Right atrium auricular region (tissue), 2 donors: ENCODE data around the gene ACSBG1. TPM values are rescaled to one million over a fixed set of nuclear protein-coding genes. Genes with fewer than 3 reads are reported as not detected.

Experiments
- DNase-seq: peaks from one replicate; pipeline ENCODE4 v3.0.0-alpha.2; 2019; ENCODE audit warnings: low spot score
- H3K27ac ChIP-seq, 2 donors: fragments of 200-600 bp; sonication (generic); 1 replicate in 1 of 2; 2 replicates in 1 of 2; pipeline ENCODE4 v1.5.1; 2016 to 2019
- H3K27me3 ChIP-seq, 2 donors: fragments of 200-600 bp; sonication (generic); one replicate each; pipeline versions ENCODE4 v1.5.1 to v1.6.0; 2017 to 2019
- H3K36me3 ChIP-seq: fragments of 200-600 bp; sonication (generic); one replicate; pipeline ENCODE4 v1.5.1; 2016
- H3K4me1 ChIP-seq, 2 donors: fragments of 200-600 bp; sonication (generic); one replicate each; pipeline versions ENCODE4 v1.5.1 to v1.6.0; 2017 to 2019
- H3K4me3 ChIP-seq, 2 donors: fragments of 200-600 bp; sonication (generic); 1 replicate in 1 of 2; 2 replicates in 1 of 2; pipeline ENCODE4 v1.5.1; 2017 to 2019; ENCODE audit warnings: mild to moderate bottlenecking in 1 of 2, moderate library complexity in 1 of 2
- H3K9me3 ChIP-seq, 2 donors: fragments of 200-600 bp; sonication (generic); one replicate each; pipeline ENCODE4 v1.5.1; 2019
- total RNA-seq, 2 donors: library from RNA; depleted of rRNA; stranded (reverse); fragments of >200 nt; gene quantifications; one replicate each; pipeline ENCODE4 v1.1.0, GENCODE V29; 2016
- TF ChIP-seq, protein P1 (sequence below), 2 donors: fragments of 200-600 bp; sonication (generic); IDR thresholded peaks; one replicate each; pipeline ENCODE4 v1.5.1; 2019; ENCODE audit warnings: antibody characterized with exemption in 2 of 2

Gene ACSBG1
- total RNA-seq, 2 donors from 2014 or later, result not detected

DNA sequence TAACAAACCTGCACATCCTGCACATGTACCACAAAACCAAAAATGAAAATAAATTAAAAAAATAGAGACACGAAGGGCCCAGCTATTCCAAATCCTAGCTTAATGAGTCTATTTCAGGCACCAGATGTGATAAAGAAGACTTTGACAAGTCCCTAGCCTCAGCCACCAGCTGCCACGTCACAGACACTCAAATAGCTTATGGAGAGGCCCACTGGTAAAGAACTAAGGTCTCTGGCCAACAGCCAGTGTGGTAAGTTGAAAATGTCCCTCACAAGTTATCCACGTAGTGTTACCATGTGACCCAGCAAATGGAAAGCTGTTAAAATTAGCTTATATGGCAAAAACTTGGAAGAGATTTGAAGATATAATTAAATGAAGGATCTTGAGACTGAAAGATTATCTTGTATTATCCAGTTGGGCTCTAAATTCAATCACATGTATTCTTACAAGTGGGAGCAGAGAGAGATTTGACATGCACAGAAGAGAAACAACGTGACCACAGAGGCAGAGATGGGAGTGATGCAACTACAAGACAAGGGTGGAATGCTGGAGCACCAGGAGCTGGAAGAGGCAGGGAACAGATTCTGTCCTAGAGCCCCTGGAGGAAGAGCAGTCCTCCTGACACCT lies 10.9 kb downstream of the ACSBG1 start:
- Histone ChIP-seq H3K27me3 (no peaks in the 10 kb centered on the region), H3K4me1 (peaks cover 0 to 4% of the 10 kb centered on the region in 2 donors), H3K36me3 (no peaks in the 10 kb centered on the region), H3K27ac (peak overlapping the region; percentile 80 to 93), H3K4me3 (no peak overlapping the region), H3K9me3 (peaks cover 0 to 14% of the 10 kb centered on the region in 2 donors)
- no peak for DNase-seq
- TF ChIP-seq, protein P1, sequence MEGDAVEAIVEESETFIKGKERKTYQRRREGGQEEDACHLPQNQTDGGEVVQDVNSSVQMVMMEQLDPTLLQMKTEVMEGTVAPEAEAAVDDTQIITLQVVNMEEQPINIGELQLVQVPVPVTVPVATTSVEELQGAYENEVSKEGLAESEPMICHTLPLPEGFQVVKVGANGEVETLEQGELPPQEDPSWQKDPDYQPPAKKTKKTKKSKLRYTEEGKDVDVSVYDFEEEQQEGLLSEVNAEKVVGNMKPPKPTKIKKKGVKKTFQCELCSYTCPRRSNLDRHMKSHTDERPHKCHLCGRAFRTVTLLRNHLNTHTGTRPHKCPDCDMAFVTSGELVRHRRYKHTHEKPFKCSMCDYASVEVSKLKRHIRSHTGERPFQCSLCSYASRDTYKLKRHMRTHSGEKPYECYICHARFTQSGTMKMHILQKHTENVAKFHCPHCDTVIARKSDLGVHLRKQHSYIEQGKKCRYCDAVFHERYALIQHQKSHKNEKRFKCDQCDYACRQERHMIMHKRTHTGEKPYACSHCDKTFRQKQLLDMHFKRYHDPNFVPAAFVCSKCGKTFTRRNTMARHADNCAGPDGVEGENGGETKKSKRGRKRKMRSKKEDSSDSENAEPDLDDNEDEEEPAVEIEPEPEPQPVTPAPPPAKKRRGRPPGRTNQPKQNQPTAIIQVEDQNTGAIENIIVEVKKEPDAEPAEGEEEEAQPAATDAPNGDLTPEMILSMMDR (IDR thresholded peaks at IDR 0.05), result no peak

DNA sequence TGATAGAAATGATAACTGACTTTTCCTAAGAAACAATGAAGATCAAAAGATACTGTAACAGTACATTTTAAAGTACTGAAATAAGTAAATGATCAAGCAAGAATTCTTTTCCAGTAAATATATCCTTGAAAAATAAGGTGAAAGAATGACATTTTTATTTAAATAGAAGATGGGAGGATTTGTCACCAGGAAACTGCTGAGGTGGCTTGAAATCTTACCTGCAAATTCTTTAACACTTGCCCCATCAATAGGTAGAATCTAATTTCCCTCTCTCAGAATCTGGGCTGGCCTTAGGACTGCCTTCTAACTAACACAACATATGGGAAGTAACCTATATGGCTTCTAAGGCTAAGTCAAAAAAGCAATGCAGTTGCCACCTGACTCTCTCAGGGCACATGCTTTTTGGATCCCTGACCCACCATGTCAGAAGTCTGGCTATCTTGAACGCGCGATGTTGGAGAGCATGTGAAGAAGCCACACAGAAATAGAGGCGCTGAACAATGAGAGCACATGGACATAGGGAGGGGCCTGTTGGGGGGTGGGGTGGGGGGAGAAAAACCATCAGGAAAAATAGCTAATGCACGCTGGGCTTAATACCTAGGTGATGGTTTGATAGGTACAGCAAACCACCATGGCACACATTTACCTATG lies 11.5 kb downstream of the ACSBG1 start:
- Histone ChIP-seq H3K4me3 (no peak overlapping the region), H3K9me3 (peaks cover 0 to 14% of the 10 kb centered on the region in 2 donors), H3K27ac (peak overlapping the region; percentile 80 to 93), H3K27me3 (no peaks in the 10 kb centered on the region), H3K4me1 (peaks cover 0 to 4% of the 10 kb centered on the region in 2 donors), H3K36me3 (no peaks in the 10 kb centered on the region)
- DNase-seq, result no peak
- TF ChIP-seq, protein P1 (IDR thresholded peaks at IDR 0.05), result no peak

DNA sequence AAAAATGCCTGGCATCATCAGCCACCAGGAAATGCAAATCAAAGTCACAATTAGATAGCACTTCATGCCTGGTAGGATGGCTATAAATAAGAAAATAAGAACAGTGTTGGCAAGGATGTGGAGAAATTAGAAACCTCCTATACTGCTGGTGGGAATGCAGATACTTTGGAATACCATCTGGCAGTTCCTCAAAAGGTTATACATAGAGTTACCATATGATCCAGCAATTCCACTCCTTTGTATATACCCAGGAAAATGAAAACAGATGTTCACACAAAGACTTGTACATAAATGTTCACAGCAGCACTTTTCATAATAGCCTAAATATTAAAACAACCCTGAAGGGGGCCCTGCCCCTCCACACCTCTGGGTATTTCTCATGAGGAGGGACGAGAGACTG lies 13.7 kb downstream of the ACSBG1 start:
- no peak overlapping the region for H3K4me3 ChIP-seq
- H3K4me1 ChIP-seq, result peaks cover 0 to 18% of the 10 kb centered on the region in 2 donors
- H3K27ac ChIP-seq, result peak overlapping the region; percentile 80 to 93
- no peak for DNase-seq
- TF ChIP-seq, protein P1 (IDR thresholded peaks at IDR 0.05), result no peak
- H3K27me3 ChIP-seq, result no peaks in the 10 kb centered on the region
- H3K36me3 ChIP-seq, result no peaks in the 10 kb centered on the region
- peaks cover 0 to 11% of the 10 kb centered on the region in 2 donors for H3K9me3 ChIP-seq

DNA sequence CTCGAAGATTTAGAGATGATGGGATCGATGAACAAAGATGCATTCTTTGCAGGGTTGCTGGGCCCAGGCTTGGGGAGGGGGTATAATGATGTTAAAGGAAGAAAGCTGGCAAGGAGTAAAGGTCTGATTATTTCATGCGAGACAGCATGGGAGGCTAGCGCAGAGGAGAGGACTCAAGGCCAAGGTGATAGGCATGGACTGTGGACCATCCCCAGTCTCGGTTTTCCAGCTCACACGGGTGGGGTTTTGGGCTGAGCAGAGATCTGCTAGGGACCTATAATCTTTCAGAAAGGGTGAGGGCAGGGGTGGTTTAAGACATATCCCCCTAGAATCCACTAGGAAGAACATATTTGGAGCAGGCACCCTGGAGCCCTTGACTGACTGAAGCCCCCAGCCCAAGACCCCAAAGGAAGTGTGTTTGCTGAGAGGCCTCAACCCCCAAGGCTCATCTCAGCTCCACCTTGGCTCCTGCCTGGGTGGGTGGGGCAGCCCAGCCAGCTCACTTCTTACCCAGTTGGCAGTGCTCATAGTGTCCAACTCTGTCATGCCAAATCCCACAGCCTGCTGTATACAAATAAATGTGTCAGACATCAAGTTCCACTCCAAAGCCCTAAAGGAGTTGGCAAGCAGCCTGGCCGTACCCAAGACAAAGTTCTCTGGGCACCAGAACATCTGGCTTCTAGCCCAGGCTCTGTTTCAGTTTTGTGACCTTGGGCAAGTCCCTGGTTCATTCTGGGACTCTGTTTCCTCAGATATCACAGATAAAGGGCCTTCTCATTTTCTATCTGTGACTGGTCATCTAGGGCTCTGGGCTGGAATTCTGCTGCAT lies 17.9 kb downstream of the ACSBG1 start:
- H3K36me3 ChIP-seq, result no peaks in the 10 kb centered on the region
- TF ChIP-seq, protein P1 (IDR thresholded peaks at IDR 0.05), result no peak
- no peak overlapping the region for H3K4me3 ChIP-seq
- peak overlapping the region; percentile 80 to 93 for H3K27ac ChIP-seq
- peaks cover 0 to 50% of the 10 kb centered on the region in 2 donors for H3K4me1 ChIP-seq
- peak; percentile 79 for DNase-seq
- no peaks in the 10 kb centered on the region for H3K27me3 ChIP-seq
- H3K9me3 ChIP-seq, result no peaks in the 10 kb centered on the region

DNA sequence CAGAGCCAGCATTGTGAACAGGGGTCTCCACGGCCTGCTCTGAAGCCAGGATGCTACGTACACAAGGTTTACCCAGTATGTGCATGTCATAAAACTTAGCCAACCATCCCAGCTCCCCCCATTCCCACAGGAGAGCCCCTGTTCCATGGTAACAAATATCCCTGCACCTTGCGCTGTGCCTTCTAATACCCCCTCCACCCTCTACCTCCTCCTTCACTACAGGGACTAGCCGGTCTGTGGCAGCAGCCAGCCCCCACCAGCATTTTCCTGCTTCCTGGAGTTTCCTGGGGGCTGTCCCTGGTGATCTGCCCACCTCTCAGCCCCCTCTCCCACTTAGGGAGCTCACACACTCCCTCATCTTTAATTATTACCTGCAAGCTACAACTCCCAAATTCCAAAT lies 20.4 kb downstream of the ACSBG1 start:
- Histone ChIP-seq H3K4me3 (no peak overlapping the region), H3K27ac (peak overlapping the region; percentile 80 to 93), H3K9me3 (no peaks in the 10 kb centered on the region), H3K27me3 (no peaks in the 10 kb centered on the region), H3K4me1 (peaks cover 0 to 72% of the 10 kb centered on the region in 2 donors), H3K36me3 (no peaks in the 10 kb centered on the region)
- DNase-seq, result no peak
- TF ChIP-seq, protein P1 (IDR thresholded peaks at IDR 0.05), result no peak
